Measurements from ENCODE around the gene CHST7. TPM values are rescaled to one million over a fixed set of nuclear protein-coding genes. Genes with fewer than 3 reads are reported as not detected.
"Not testable (repeated sequence)": the region's sequence is repeated elsewhere in the genome, so short reads cannot be mapped to it uniquely, and the experiment has no call there.

Gene CHST7
- total and polyA plus RNA-seq, 2 donors (not counting 1 experiment from before 2014, with no cell fraction given), result 1.3 to 2.6 TPM

- Mint-ChIP-seq H3K27ac (no peak overlapping the region), H3K4me1 (peaks cover 28% of the 10 kb centered on the region), H3K27me3 (no peaks in the 10 kb centered on the region), H3K4me3 (no peak overlapping the region), H3K9me3 (ENCODE audit: insufficient read depth) (no peaks in the 10 kb centered on the region)
- Histone ChIP-seq H2AFZ (ENCODE audit: insufficient read depth, low read depth, low read length, poor library complexity, severe bottlenecking) (no peak overlapping the region), H3K9ac (ENCODE audit: low read length) (no peak overlapping the region), H3K36me3 (replicated peaks in 1 of 2; ENCODE audit: control extremely low read depth in 1 of 2, control insufficient read depth in 1 of 2, extremely low read depth in 1 of 2, insufficient read depth in 2 of 2, low read length in 1 of 2) (no peaks in the 10 kb centered on the region), H3K4me1 (ENCODE audit: control insufficient read depth in 2 of 2, insufficient read depth in 2 of 2, low read length in 2 of 2) (peaks cover 5 to 17% of the 10 kb centered on the region in 2 donors), H3K4me2 (replicated peaks; ENCODE audit: low read depth, low read length, poor library complexity, severe bottlenecking) (no peak overlapping the region), H3K4me3 (ENCODE audit: control extremely low read depth in 1 of 5, extremely low read depth in 1 of 5, insufficient read depth in 1 of 5, low read depth in 2 of 5, low read length in 4 of 5) (no peak overlapping the region), H3K9me3 (ENCODE audit: control extremely low read depth in 1 of 3, control insufficient read depth in 2 of 3, insufficient read depth in 1 of 3, low read length in 2 of 3) (no peaks in the 10 kb centered on the region), H3K79me2 (ENCODE audit: control insufficient read depth, insufficient read depth, low read length) (peaks cover 11% of the 10 kb centered on the region), H3K27ac (ENCODE audit: low read length in 2 of 2) (no peak overlapping the region), H3K27me3 (replicated peaks in 1 of 4; ENCODE audit: control extremely low read depth in 1 of 4, control insufficient read depth in 3 of 4, insufficient read depth in 4 of 4, low read length in 3 of 4) (no peaks in the 10 kb centered on the region), H4K20me1 (ENCODE audit: control insufficient read depth, insufficient read depth, low read length, poor library complexity, severe bottlenecking) (no peaks in the 10 kb centered on the region)
- WGBS (ENCODE audit: insufficient coverage), result no CpG with 5 or more reads among the region's 2 CpGs
- ATAC-seq (ENCODE audit: low read depth) (no peak), DNase-seq (no peak)
- POLR2A ChIA-PET, result no interaction called here
- TF ChIP-seq CTCF (IDR thresholded peaks at IDR 0.05) (no peak), EZH2 (IDR thresholded peaks at IDR 0.05; ENCODE audit: borderline replicate concordance, insufficient read depth, low read depth, low read length, poor library complexity, severe bottlenecking) (no peak)
- intact Hi-C loops (cut with micrococcal nuclease), result no loop called here
- CTCF ChIA-PET, result no interaction called here
Measured at GRCh38 chrX:46543441-46543840, 30.1 kb upstream of the CHST7 start.

GRCh38 chrX:46544527-46544926 is 29.0 kb upstream of the CHST7 start:
- CTCF ChIA-PET; H4K20me1 ChIP-seq (ENCODE audit: control insufficient read depth, insufficient read depth, low read length, poor library complexity, severe bottlenecking); H3K27me3 Mint-ChIP-seq; POLR2A ChIA-PET; ATAC-seq (ENCODE audit: low read depth); DNase-seq; H3K9me3 ChIP-seq (ENCODE audit: control extremely low read depth in 1 of 3, control insufficient read depth in 2 of 3, insufficient read depth in 1 of 3, low read length in 2 of 3); H3K9me3 Mint-ChIP-seq (ENCODE audit: insufficient read depth); H3K27me3 ChIP-seq (replicated peaks in 1 of 4; ENCODE audit: control extremely low read depth in 1 of 4, control insufficient read depth in 3 of 4, insufficient read depth in 4 of 4, low read length in 3 of 4); H3K36me3 ChIP-seq (replicated peaks in 1 of 2; ENCODE audit: control extremely low read depth in 1 of 2, control insufficient read depth in 1 of 2, extremely low read depth in 1 of 2, insufficient read depth in 2 of 2, low read length in 1 of 2): not testable (repeated sequence)
- peak overlapping the region; percentile 82 for H2AFZ ChIP-seq (ENCODE audit: insufficient read depth, low read depth, low read length, poor library complexity, severe bottlenecking)
- H3K9ac ChIP-seq (ENCODE audit: low read length), result peak overlapping the region; percentile 83
- Mint-ChIP-seq H3K4me1 (peaks cover 28% of the 10 kb centered on the region), H3K27ac (peak overlapping the region; percentile 95), H3K4me3 (peak overlapping the region; percentile 92)
- peak overlapping the region; percentile 79 for H3K4me2 ChIP-seq (replicated peaks; ENCODE audit: low read depth, low read length, poor library complexity, severe bottlenecking)
- WGBS (ENCODE audit: insufficient coverage), result 29% methylated on average over 2 of the region's 7 CpGs
- peaks cover 5 to 17% of the 10 kb centered on the region in 2 donors for H3K4me1 ChIP-seq (ENCODE audit: control insufficient read depth in 2 of 2, insufficient read depth in 2 of 2, low read length in 2 of 2)
- H3K4me3 ChIP-seq (ENCODE audit: control extremely low read depth in 1 of 5, extremely low read depth in 1 of 5, insufficient read depth in 1 of 5, low read depth in 2 of 5, low read length in 4 of 5), result peak overlapping the region; percentile 42 to 81 (median 76)
- intact Hi-C loops (cut with micrococcal nuclease), result loop anchor here (2.0 kb wide), 1 partner anchor 18 kb away; no protein-coding TSS in a partner anchor
- H3K79me2 ChIP-seq (ENCODE audit: control insufficient read depth, insufficient read depth, low read length), result peaks cover 11% of the 10 kb centered on the region
- H3K27ac ChIP-seq (ENCODE audit: low read length in 2 of 2), result peak overlapping the region; percentile 64 to 81
